ENCODE results near the gene ZFAND5. TPM values are rescaled to one million over a fixed set of nuclear protein-coding genes. Genes with fewer than 3 reads are reported as not detected.

ZFAND5 gene
- total RNA-seq, 1 donor from 2014 or later, result 183 TPM

DNA sequence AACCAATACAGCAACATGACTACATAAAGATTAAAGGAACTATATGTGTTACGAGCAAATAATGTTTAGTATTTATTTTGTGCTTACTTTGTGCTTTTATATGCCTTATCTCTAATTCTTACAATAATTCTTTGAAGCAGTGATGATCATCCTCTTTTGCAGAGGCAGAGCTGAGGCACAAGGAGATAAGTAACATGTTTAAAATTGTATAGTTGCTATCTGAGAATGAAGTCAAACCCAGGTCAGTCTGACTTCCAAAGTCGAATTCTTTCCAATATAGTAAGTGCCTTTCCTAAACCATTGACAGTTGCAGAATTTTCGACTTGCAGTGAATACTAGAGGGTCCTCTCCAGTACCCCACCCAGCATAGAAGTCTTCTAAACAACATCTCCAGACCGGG lies 12.0 kb upstream of the ZFAND5 start:
- DNase-seq (ENCODE audit: low spot score, unreplicated experiment), result no peak
- Mint-ChIP-seq H3K4me3 (ENCODE audit: low read depth) (no peak overlapping the region), H3K27ac (no peak overlapping the region), H3K4me1 (ENCODE audit: low read depth) (no peaks in the 10 kb centered on the region), H3K27me3 (no peaks in the 10 kb centered on the region), H3K36me3 (ENCODE audit: insufficient read depth) (no peaks in the 10 kb centered on the region), H3K9me3 (ENCODE audit: low read depth) (no peaks in the 10 kb centered on the region)
- TF ChIP-seq, protein P1, sequence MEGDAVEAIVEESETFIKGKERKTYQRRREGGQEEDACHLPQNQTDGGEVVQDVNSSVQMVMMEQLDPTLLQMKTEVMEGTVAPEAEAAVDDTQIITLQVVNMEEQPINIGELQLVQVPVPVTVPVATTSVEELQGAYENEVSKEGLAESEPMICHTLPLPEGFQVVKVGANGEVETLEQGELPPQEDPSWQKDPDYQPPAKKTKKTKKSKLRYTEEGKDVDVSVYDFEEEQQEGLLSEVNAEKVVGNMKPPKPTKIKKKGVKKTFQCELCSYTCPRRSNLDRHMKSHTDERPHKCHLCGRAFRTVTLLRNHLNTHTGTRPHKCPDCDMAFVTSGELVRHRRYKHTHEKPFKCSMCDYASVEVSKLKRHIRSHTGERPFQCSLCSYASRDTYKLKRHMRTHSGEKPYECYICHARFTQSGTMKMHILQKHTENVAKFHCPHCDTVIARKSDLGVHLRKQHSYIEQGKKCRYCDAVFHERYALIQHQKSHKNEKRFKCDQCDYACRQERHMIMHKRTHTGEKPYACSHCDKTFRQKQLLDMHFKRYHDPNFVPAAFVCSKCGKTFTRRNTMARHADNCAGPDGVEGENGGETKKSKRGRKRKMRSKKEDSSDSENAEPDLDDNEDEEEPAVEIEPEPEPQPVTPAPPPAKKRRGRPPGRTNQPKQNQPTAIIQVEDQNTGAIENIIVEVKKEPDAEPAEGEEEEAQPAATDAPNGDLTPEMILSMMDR (IDR thresholded peaks at IDR 0.05; ENCODE audit: unreplicated experiment), result no peak

DNA sequence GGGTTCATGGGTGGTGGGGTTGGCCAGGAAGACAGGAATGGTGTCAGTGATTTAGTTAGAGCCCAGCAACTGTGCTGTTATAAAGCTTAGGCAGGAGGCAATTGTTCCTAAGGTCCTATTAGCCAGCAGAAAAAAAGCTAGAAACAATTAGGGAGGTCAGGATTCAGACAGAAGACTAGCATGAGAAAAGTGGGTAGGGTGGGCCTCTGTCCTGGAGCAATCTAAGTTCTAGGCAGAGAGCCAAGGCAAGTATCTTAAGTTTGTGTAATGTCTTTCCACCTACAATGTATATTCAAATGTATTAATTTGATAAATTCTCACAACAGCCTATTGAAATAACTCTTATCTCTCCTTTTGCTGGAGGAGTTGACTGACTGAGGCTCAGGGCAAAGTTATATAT lies 6.1 kb upstream of the ZFAND5 start:
- TF ChIP-seq, protein P1 (IDR thresholded peaks at IDR 0.05; ENCODE audit: unreplicated experiment), result no peak
- Mint-ChIP-seq H3K27me3 (no peaks in the 10 kb centered on the region), H3K27ac (no peak overlapping the region), H3K4me3 (ENCODE audit: low read depth) (no peak overlapping the region), H3K36me3 (ENCODE audit: insufficient read depth) (no peaks in the 10 kb centered on the region), H3K4me1 (ENCODE audit: low read depth) (no peaks in the 10 kb centered on the region), H3K9me3 (ENCODE audit: low read depth) (no peaks in the 10 kb centered on the region)
- no peak for DNase-seq (ENCODE audit: low spot score, unreplicated experiment)

DNA sequence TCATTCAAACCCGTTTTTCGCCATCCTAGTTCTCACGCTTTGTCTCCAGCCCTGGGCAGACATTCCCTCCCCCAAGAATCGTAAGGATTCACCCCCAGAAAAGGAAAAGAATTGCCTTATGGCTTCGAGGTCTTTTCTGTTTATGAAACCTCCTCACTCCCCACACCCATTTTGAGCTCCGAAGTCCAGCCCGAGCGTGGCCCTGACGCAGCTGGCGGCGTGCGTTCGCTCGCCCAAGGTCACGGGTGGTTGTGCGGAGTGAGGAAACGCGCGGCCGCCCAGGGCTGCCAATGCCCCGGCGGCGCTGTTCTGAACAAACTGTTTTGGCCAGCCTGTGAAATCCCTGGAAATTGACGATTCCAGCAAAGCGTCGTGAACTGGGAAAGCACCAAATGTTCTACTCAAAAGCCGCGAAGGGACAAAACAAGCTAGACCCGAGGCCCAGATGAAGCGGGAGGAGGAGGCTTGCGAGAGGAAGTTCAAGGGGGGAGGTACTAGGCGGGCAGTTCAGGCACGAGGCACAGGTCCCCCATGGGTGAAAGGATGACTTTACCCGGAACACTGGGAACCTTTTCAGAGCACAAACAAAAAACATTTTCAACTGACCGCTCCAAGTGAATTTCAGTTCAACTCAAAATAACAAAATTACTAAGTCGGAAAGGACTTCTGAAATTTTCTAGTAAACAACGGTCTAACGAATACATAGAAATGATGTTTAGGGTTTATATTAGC lies 683 bp upstream of the ZFAND5 start:
- DNase-seq (ENCODE audit: low spot score, unreplicated experiment), result peak; percentile 48
- peak overlapping the region; percentile 82 for H3K4me3 Mint-ChIP-seq (ENCODE audit: low read depth)
- TF ChIP-seq, protein P1 (IDR thresholded peaks at IDR 0.05; ENCODE audit: unreplicated experiment), result peak; percentile 16
- peak overlapping the region; percentile 98 for H3K27ac Mint-ChIP-seq
- no peaks in the 10 kb centered on the region for H3K27me3 Mint-ChIP-seq
- H3K9me3 Mint-ChIP-seq (ENCODE audit: low read depth), result no peaks in the 10 kb centered on the region
- peaks cover 28% of the 10 kb centered on the region for H3K4me1 Mint-ChIP-seq (ENCODE audit: low read depth)
- H3K36me3 Mint-ChIP-seq (ENCODE audit: insufficient read depth), result peaks cover 9% of the 10 kb centered on the region

DNA sequence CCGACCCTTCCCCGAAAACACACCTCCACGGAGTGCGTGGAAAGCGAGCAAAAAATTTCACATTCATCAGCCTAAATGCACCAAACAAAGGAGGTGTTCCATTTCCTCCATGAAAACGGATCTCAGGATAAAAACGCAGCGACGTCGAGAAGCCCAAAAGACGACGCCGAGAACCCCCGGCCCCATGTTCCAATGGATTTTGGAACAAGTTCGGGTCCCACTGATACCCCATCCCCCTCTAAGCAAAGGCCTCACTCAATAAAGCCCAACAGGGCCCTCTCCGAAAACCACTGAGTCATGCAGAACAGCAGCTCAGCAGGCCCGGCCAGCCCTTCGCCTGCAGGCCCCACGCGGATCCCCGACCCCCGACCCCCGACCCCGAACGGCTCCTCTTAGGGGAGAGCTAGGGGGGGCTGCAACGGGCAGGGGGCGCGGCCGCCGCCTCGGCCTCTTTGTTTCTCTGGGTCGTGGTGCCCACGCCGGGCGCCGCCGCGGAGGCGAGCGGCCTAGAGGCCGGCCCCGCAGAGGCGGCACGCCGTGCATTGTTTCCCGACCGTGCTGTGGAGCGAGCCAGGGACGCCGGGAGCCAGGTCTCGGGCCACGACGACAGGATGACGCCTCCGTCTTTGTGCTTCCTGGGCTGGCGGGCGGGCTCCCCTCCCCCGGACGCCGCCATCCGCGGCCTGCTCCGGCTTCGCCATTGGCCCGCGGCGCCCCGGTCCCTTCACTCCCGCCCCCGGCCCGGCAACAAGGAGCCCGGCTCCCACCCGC lies 915 bp downstream of the ZFAND5 start:
- Mint-ChIP-seq H3K27ac (peak overlapping the region; percentile 98), H3K4me1 (ENCODE audit: low read depth) (peaks cover 40% of the 10 kb centered on the region), H3K27me3 (no peaks in the 10 kb centered on the region), H3K36me3 (ENCODE audit: insufficient read depth) (peaks cover 14% of the 10 kb centered on the region), H3K9me3 (ENCODE audit: low read depth) (no peaks in the 10 kb centered on the region), H3K4me3 (ENCODE audit: low read depth) (peak overlapping the region; percentile 89)
- DNase-seq (ENCODE audit: low spot score, unreplicated experiment), result peak; percentile 19
- TF ChIP-seq, protein P1 (IDR thresholded peaks at IDR 0.05; ENCODE audit: unreplicated experiment), result no peak

GRCh38 chr9:72363236-72363635 lies 1.8 kb downstream of the ZFAND5 start:
- Mint-ChIP-seq H3K27me3 (no peaks in the 10 kb centered on the region), H3K27ac (peak overlapping the region; percentile 98), H3K9me3 (ENCODE audit: low read depth) (no peaks in the 10 kb centered on the region), H3K36me3 (ENCODE audit: insufficient read depth) (peaks cover 17% of the 10 kb centered on the region), H3K4me1 (ENCODE audit: low read depth) (peaks cover 48% of the 10 kb centered on the region), H3K4me3 (ENCODE audit: low read depth) (peak overlapping the region; percentile 89)
- TF ChIP-seq, protein P1 (IDR thresholded peaks at IDR 0.05; ENCODE audit: unreplicated experiment), result no peak
- no peak for DNase-seq (ENCODE audit: low spot score, unreplicated experiment)

All from progenitor cell of endocrine pancreas (in vitro differentiated cells).